Hematopoietic multipotent progenitor cell treated with erythropoietin and hydrocortisone succinate and interleukin-3 and kit ligand, for 6 days (in vitro differentiated cells): ENCODE measurements around the gene KCNE4.
A peak's percentile ranks its signal among the peaks of the same experiment; 100 is the strongest.

ENCODE experiments used
- DNase-seq: peaks from one replicate; pipeline ENCODE4 v3.0.0-alpha.2; 2015

Gene KCNE4

GRCh38 chr2:223088866-223089265, 36.9 kb downstream of the KCNE4 start:
- no peak for DNase-seq

GRCh38 chr2:223090039-223090438, 38.0 kb downstream of the KCNE4 start:
- no peak for DNase-seq

GRCh38 chr2:223090540-223091235, 38.7 kb downstream of the KCNE4 start:
- no peak for DNase-seq

GRCh38 chr2:223092667-223093066, 40.7 kb downstream of the KCNE4 start:
- DNase-seq: no peak

- no peak for DNase-seq
These were observed 41.6 kb downstream of the KCNE4 start for GRCh38 chr2:223093436-223094241.

GRCh38 chr2:223095207-223095606, 43.2 kb downstream of the KCNE4 start:
- DNase-seq: no peak

GRCh38 chr2:223096235-223096970, 44.4 kb downstream of the KCNE4 start:
- no peak for DNase-seq

GRCh38 chr2:223097888-223098383, 45.9 kb downstream of the KCNE4 start:
- DNase-seq: no peak

- no peak for DNase-seq
These were observed 47.6 kb downstream of the KCNE4 start for GRCh38 chr2:223099561-223099960.

GRCh38 chr2:223100061-223100511, 48.1 kb downstream of the KCNE4 start:
- DNase-seq: no peak

- DNase-seq: peak; percentile 39
These were observed 49.5 kb downstream of the KCNE4 start for GRCh38 chr2:223101340-223102039.

- no peak for DNase-seq
These were observed 50.0 kb downstream of the KCNE4 start for GRCh38 chr2:223102040-223102400.

GRCh38 chr2:223102450-223102849, 50.5 kb downstream of the KCNE4 start:
- DNase-seq: no peak

GRCh38 chr2:223104336-223105132, 52.5 kb downstream of the KCNE4 start:
- DNase-seq: no peak
